Measurements from ENCODE around the gene STUB1.

STUB1 gene

DNA sequence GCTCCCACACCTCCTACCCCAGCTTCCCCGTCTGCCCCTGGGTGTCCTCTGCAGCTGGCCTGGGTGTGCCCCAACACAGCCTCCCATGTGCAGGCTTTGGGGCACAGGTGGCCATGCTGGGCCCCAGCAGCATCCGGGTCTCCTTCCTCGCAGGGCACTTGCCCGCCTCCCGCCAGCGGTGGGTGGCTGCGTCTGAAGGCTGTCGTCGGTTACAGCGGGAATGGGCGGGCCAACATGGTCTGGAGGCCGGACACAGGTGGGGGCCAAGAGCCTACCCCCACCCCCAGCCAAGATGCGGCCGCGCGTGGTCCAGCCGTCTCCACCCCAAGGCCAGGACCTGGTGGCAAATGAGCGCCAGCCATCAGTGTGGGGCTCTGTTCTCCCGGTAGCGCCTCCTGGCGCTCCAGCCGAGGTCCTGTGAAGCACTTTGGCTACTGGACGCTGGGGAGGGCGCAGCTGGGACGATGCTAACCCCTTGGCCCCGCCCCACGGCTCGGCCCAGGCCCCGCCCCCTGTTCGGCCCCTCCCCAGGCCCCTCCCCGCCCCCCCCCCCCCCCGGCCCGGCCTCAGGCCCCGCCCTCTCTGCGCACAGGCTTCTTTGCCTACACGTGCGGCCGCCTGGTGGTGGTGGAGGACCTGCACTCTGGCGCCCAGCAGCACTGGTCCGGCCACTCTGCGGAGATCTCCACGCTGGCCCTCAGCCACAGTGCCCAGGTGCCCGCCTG lies 19.6 kb upstream of the STUB1 start:
- no peak overlapping the region for H3K4me3 ChIP-seq (ENCODE audit: low read depth, low read length)
- no peak for DNase-seq (ENCODE audit: low read depth)
- no peak for TF ChIP-seq MYC (IDR thresholded peaks at IDR 0.05; ENCODE audit: low read depth, low read length)
- TF ChIP-seq, protein P1, sequence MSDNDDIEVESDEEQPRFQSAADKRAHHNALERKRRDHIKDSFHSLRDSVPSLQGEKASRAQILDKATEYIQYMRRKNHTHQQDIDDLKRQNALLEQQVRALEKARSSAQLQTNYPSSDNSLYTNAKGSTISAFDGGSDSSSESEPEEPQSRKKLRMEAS (IDR thresholded peaks at IDR 0.05; ENCODE audit: low read depth, low read length): no peak
- no peak for TF ChIP-seq POLR2A (IDR thresholded peaks at IDR 0.05; ENCODE audit: extremely low read depth, insufficient read length)
- no peak for TF ChIP-seq CTCF (IDR thresholded peaks at IDR 0.05; ENCODE audit: low read depth, low read length)

DNA sequence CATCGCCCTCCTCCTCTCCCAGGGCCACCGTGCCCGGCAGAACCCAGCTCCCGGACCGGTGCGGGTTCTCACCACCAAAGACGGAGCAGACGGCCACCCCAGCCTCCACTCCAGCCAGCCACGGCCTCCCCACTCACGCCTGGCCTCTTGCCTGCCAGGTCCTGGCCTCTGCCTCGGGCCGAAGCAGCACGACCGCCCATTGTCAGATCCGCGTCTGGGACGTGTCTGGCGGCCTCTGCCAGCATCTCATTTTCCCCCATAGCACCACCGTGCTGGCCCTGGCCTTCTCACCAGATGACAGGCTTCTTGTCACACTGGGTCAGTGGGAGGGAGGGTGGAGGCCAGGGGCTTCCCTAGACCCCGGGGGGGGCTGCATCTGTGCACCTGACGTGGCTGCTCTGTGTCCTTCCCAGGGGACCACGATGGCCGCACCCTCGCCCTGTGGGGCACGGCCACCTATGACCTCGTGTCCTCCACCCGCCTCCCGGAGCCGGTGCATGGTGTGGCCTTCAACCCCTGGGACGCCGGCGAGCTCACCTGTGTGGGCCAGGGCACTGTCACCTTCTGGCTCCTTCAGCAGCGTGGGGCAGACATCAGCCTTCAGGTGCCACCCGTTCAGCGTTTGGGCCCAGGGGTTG lies 18.9 kb upstream of the STUB1 start:
- TF ChIP-seq, protein P1 (IDR thresholded peaks at IDR 0.05; ENCODE audit: low read depth, low read length): no peak
- TF ChIP-seq POLR2A (IDR thresholded peaks at IDR 0.05; ENCODE audit: extremely low read depth, insufficient read length) (no peak), MYC (IDR thresholded peaks at IDR 0.05; ENCODE audit: low read depth, low read length) (no peak), CTCF (IDR thresholded peaks at IDR 0.05; ENCODE audit: low read depth, low read length) (no peak)
- DNase-seq (ENCODE audit: low read depth): no peak
- no peak overlapping the region for H3K4me3 ChIP-seq (ENCODE audit: low read depth, low read length)

DNA sequence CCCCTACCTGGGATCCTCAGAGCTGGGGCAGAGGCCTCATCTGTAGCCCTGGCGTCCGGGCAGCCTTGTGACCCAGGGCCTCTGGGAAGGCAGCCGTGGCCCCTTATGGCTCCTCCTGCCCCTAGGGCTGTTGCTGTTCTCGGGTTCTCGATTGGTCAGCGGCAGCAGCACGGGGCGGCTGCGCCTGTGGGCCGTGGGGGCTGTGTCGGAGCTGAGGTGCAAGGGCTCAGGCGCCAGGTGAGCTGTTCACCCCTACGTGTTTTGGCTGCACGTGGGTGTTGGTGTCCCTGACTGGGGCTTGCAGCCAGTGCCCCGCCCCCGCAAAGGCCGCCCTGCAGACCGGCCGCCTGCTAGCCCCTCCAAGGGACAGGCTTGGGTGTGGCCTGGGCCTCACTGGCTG lies 18.1 kb upstream of the STUB1 start:
- no peak for DNase-seq (ENCODE audit: low read depth)
- H3K4me3 ChIP-seq (ENCODE audit: low read depth, low read length): no peak overlapping the region
- no peak for TF ChIP-seq MYC (IDR thresholded peaks at IDR 0.05; ENCODE audit: low read depth, low read length)
- TF ChIP-seq POLR2A (IDR thresholded peaks at IDR 0.05; ENCODE audit: extremely low read depth, insufficient read length): no peak
- no peak for TF ChIP-seq CTCF (IDR thresholded peaks at IDR 0.05; ENCODE audit: low read depth, low read length)

DNA sequence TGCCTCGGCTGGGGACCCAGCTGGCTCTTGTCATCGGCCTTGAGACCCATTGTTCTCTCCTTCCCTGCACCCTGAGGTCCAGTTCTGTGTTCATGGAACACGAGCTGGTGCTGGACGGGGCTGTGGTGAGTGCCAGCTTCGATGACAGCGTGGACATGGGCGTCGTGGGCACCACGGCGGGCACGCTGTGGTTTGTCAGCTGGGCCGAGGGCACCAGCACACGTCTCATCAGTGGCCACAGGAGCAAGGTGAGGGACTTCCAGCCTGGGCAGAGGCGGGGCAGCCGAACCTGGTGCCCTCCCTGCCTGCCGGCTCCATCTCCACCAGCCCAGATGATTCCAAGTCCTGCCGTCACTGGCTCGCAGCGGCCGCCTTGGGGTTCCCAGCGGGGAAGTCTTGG lies 17.6 kb upstream of the STUB1 start:
- no peak for DNase-seq (ENCODE audit: low read depth)
- H3K4me3 ChIP-seq (ENCODE audit: low read depth, low read length): no peak overlapping the region
- TF ChIP-seq POLR2A (IDR thresholded peaks at IDR 0.05; ENCODE audit: extremely low read depth, insufficient read length) (no peak), MYC (IDR thresholded peaks at IDR 0.05; ENCODE audit: low read depth, low read length) (no peak), CTCF (IDR thresholded peaks at IDR 0.05; ENCODE audit: low read depth, low read length) (no peak)
- TF ChIP-seq, protein P1 (IDR thresholded peaks at IDR 0.05; ENCODE audit: low read depth, low read length): no peak

DNA sequence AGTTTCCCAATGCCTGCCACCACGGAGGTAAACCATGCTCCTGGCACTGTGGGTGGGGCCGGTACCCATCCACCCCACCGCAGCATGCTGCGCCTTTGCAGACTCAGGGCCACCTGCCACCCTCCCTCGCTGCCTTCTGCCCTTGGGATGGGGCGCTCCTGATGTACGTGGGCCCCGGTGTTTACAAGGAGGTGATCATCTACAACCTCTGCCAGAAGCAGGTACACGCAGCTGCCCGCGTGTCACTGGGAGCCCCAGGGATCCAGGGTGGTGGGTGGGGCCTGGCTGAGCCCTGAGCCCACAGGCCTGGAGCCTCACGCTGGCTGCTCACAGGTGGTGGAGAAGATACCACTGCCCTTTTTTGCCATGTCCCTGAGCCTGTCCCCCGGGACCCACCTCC lies 13.6 kb upstream of the STUB1 start:
- H3K4me3 ChIP-seq (ENCODE audit: low read depth, low read length): no peak overlapping the region
- TF ChIP-seq, protein P1 (IDR thresholded peaks at IDR 0.05; ENCODE audit: low read depth, low read length): no peak
- no peak for DNase-seq (ENCODE audit: low read depth)

GRCh38 chr16:667113-667779 lies 13.0 kb upstream of the STUB1 start:
- no peak for DNase-seq (ENCODE audit: low read depth)
- TF ChIP-seq MYC (IDR thresholded peaks at IDR 0.05; ENCODE audit: low read depth, low read length) (no peak), CTCF (IDR thresholded peaks at IDR 0.05; ENCODE audit: low read depth, low read length) (no peak), POLR2A (IDR thresholded peaks at IDR 0.05; ENCODE audit: extremely low read depth, insufficient read length) (no peak)
- TF ChIP-seq, protein P1 (IDR thresholded peaks at IDR 0.05; ENCODE audit: low read depth, low read length): no peak
- H3K4me3 ChIP-seq (ENCODE audit: low read depth, low read length): no peak overlapping the region

All from NB4 (cell line).